OCI-LY3 (cell line): ENCODE results near the gene TUBGCP2.

Experiments
- EZH2phosphoT487 ChIP-seq: fragments of 200-600 bp; shearing (Covaris generic); IDR thresholded peaks from 2 replicates; pipeline ENCODE4 v1.6.1; 2018; ENCODE audit warnings: antibody characterized with exemption, mixed run types, low read depth
- TF ChIP-seq, protein P1 (sequence below): fragments of 200-600, 300-600 bp; sonication (generic); IDR thresholded peaks from 2 replicates; pipeline ENCODE4 v1.5.1; 2014; ENCODE audit warnings: antibody characterized with exemption, low read length, low read depth

DNA sequence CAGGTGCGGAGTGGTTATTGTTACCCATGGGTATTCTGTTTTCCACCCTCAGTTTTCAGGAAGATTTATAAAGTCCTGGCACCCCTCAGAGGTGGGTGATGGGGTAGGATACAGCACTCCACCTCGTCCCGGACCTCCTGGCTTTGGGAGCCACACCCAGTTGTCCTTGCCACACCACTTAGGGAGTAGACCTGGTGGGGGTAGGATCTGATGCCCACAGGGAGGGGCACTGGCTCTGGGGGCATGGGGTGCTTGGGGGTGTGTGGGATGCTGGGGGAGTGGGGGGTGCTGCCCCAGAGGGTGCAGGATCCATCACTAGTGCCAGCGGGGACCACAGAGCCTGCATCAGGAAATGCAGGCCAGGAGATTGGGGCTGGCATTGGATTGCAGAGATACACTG is 4.5 kb upstream of the TUBGCP2 start:
- no peak for TF ChIP-seq EZH2phosphoT487
- TF ChIP-seq, protein P1, sequence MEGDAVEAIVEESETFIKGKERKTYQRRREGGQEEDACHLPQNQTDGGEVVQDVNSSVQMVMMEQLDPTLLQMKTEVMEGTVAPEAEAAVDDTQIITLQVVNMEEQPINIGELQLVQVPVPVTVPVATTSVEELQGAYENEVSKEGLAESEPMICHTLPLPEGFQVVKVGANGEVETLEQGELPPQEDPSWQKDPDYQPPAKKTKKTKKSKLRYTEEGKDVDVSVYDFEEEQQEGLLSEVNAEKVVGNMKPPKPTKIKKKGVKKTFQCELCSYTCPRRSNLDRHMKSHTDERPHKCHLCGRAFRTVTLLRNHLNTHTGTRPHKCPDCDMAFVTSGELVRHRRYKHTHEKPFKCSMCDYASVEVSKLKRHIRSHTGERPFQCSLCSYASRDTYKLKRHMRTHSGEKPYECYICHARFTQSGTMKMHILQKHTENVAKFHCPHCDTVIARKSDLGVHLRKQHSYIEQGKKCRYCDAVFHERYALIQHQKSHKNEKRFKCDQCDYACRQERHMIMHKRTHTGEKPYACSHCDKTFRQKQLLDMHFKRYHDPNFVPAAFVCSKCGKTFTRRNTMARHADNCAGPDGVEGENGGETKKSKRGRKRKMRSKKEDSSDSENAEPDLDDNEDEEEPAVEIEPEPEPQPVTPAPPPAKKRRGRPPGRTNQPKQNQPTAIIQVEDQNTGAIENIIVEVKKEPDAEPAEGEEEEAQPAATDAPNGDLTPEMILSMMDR = no peak
